ENCODE measurements around the gene FIG4. TPM values are rescaled to one million over a fixed set of nuclear protein-coding genes. Genes with fewer than 3 reads are reported as not detected.
A peak's percentile ranks its signal among the peaks of the same experiment; 100 is the strongest.
"Not testable (repeated sequence)": the region's sequence is repeated elsewhere in the genome, so short reads cannot be mapped to it uniquely, and the experiment has no call there.

Gene FIG4
- total and polyA plus RNA-seq, 2 of the 13 experiments (the other 11 are each of a cell fraction or from before 2014, with no cell fraction given) = 5.5 to 7.9 TPM

GRCh38 chr6:109853951-109854350 is 162.9 kb downstream of the FIG4 start:
- CTCF ChIA-PET (ENCODE audit: low intra/inter-chr PET ratio, low total read pairs) = no interaction called here

GRCh38 chr6:109854541-109855308 is 163.6 kb downstream of the FIG4 start:
- ChIA-PET POLR2A (no interaction called here), CTCF (ENCODE audit: low intra/inter-chr PET ratio, low total read pairs) (no interaction called here)
- H3K27ac ChIP-seq (ENCODE audit: extremely low read length, insufficient read depth, low read length) = no peak overlapping the region
- no peak overlapping the region for H3K4me3 ChIP-seq (replicated peaks in 1 of 3; ENCODE audit: insufficient read depth in 1 of 3, low read depth in 2 of 3, low read length in 3 of 3)
- in situ Hi-C loops (cut with HindIII; ENCODE audit: extremely low pct_ligation_motif_present, low pct_unique_long_range_greater_than_20kb) = no loop called here
- FAIRE-seq (no peak), ATAC-seq (no peak), DNase-seq (ENCODE audit: low spot score) (no peak)
- H3K36me3 ChIP-seq (replicated peaks in 1 of 2; ENCODE audit: control insufficient read depth in 1 of 2, insufficient read depth in 2 of 2, low read length in 2 of 2) = no peaks in the 10 kb centered on the region
- H3K9me3 ChIP-seq (ENCODE audit: low read length) = no peaks in the 10 kb centered on the region
- no peak overlapping the region for H3K9ac ChIP-seq (ENCODE audit: insufficient read depth, low read depth, low read length)
- no peaks in the 10 kb centered on the region for H3K79me2 ChIP-seq (ENCODE audit: insufficient read depth, low read length)
- H3K4me2 ChIP-seq (ENCODE audit: low read depth, low read length) = no peak overlapping the region
- H4K20me1 ChIP-seq (ENCODE audit: insufficient read depth, low read length) = no peaks in the 10 kb centered on the region
- BruUV-seq (replicated peaks) = no TSS peak
- no peak overlapping the region for H2AFZ ChIP-seq (ENCODE audit: low read length)
- TF ChIP-seq FOXA3 (CRISPR knock-in tag; IDR thresholded peaks at IDR 0.05) (no peak), ADNP (CRISPR knock-in tag; IDR thresholded peaks at IDR 0.05) (no peak), IKZF1 (IDR thresholded peaks at IDR 0.05) (no peak), ZNF703 (CRISPR knock-in tag; IDR thresholded peaks at IDR 0.05; ENCODE audit: borderline replicate concordance) (no peak), CEBPB (IDR thresholded peaks at IDR 0.05; ENCODE audit: borderline replicate concordance, low read depth, low read length) (peak; percentile 21; the same call in 1 of the 2 replicates)
- H3K27me3 ChIP-seq (ENCODE audit: control insufficient read depth in 1 of 2, insufficient read depth in 2 of 2, low read length in 2 of 2) = no peaks in the 10 kb centered on the region
- no peaks in the 10 kb centered on the region for H3K4me1 ChIP-seq (ENCODE audit: insufficient read depth, low read length)
- 59% methylated on average over 8 of the region's 8 CpGs for WGBS (ENCODE audit: low lambda C conversion rate)
- intact Hi-C loops (cut with micrococcal nuclease; ENCODE audit: unreplicated experiment) = no loop called here

More at GRCh38 chr6:109853951-109854350, 162.9 kb downstream of the FIG4 start:
- POLR2A ChIA-PET = no interaction called here
- whole genome bisulfite sequencing (ENCODE audit: low lambda C conversion rate) = 44% methylated on average over 2 of the region's 2 CpGs
- intact Hi-C loops (cut with micrococcal nuclease; ENCODE audit: unreplicated experiment) = no loop called here
- Histone ChIP-seq H3K9ac (ENCODE audit: insufficient read depth, low read depth, low read length) (no peak overlapping the region), H3K36me3 (replicated peaks in 1 of 2; ENCODE audit: control insufficient read depth in 1 of 2, insufficient read depth in 2 of 2, low read length in 2 of 2) (no peaks in the 10 kb centered on the region), H3K27me3 (ENCODE audit: control insufficient read depth in 1 of 2, insufficient read depth in 2 of 2, low read length in 2 of 2) (no peaks in the 10 kb centered on the region), H3K79me2 (ENCODE audit: insufficient read depth, low read length) (no peaks in the 10 kb centered on the region), H4K20me1 (ENCODE audit: insufficient read depth, low read length) (no peaks in the 10 kb centered on the region), H3K4me3 (replicated peaks in 1 of 3; ENCODE audit: insufficient read depth in 1 of 3, low read depth in 2 of 3, low read length in 3 of 3) (no peak overlapping the region), H3K9me3 (ENCODE audit: low read length) (no peaks in the 10 kb centered on the region), H3K4me2 (ENCODE audit: low read depth, low read length) (no peak overlapping the region), H3K27ac (ENCODE audit: extremely low read length, insufficient read depth, low read length) (no peak overlapping the region), H2AFZ (ENCODE audit: low read length) (no peak overlapping the region), H3K4me1 (ENCODE audit: insufficient read depth, low read length) (no peaks in the 10 kb centered on the region)
- DNase-seq (ENCODE audit: low spot score) (no peak), FAIRE-seq (no peak), ATAC-seq (no peak)
- TF ChIP-seq FOSL2 (CRISPR knock-in tag; IDR thresholded peaks at IDR 0.05) (peak; percentile 25; the same call in 1 of the 2 replicates), SMAD9 (CRISPR knock-in tag; IDR thresholded peaks at IDR 0.05) (no peak), FOXA1 (IDR thresholded peaks at IDR 0.05) (no peak), FOXA1 (CRISPR knock-in tag; IDR thresholded peaks at IDR 0.05) (0 out of 2 replicates have a peak, but pooled peaks have one; percentile 9)
- BruUV-seq (replicated peaks) = no TSS peak
- in situ Hi-C loops (cut with HindIII; ENCODE audit: extremely low pct_ligation_motif_present, low pct_unique_long_range_greater_than_20kb) = no loop called here

GRCh38 chr6:109855476-109856040 is 164.5 kb downstream of the FIG4 start:
- DNase-seq (ENCODE audit: low spot score) = not testable (repeated sequence)

More at GRCh38 chr6:109855476-109856040, 164.5 kb downstream of the FIG4 start:
- H3K9ac ChIP-seq (ENCODE audit: insufficient read depth, low read depth, low read length); H3K4me1 ChIP-seq (ENCODE audit: insufficient read depth, low read length); H3K27ac ChIP-seq (ENCODE audit: extremely low read length, insufficient read depth, low read length); H4K20me1 ChIP-seq (ENCODE audit: insufficient read depth, low read length); CTCF ChIA-PET (ENCODE audit: low intra/inter-chr PET ratio, low total read pairs); H3K4me2 ChIP-seq (ENCODE audit: low read depth, low read length); intact Hi-C loops (cut with micrococcal nuclease; ENCODE audit: unreplicated experiment); H3K79me2 ChIP-seq (ENCODE audit: insufficient read depth, low read length); POLR2A ChIA-PET; H3K36me3 ChIP-seq (replicated peaks in 1 of 2; ENCODE audit: control insufficient read depth in 1 of 2, insufficient read depth in 2 of 2, low read length in 2 of 2); FAIRE-seq; in situ Hi-C loops (cut with HindIII; ENCODE audit: extremely low pct_ligation_motif_present, low pct_unique_long_range_greater_than_20kb); H2AFZ ChIP-seq (ENCODE audit: low read length); H3K4me3 ChIP-seq (replicated peaks in 1 of 3; ENCODE audit: insufficient read depth in 1 of 3, low read depth in 2 of 3, low read length in 3 of 3); BruUV-seq (replicated peaks); H3K9me3 ChIP-seq (ENCODE audit: low read length); ATAC-seq; H3K27me3 ChIP-seq (ENCODE audit: control insufficient read depth in 1 of 2, insufficient read depth in 2 of 2, low read length in 2 of 2): not testable (repeated sequence)
- WGBS (ENCODE audit: low lambda C conversion rate) = 56% methylated on average over 9 of the region's 9 CpGs

Measured in HepG2 (cell line).